Measurements from ENCODE around the gene ATP11A.

DNA sequence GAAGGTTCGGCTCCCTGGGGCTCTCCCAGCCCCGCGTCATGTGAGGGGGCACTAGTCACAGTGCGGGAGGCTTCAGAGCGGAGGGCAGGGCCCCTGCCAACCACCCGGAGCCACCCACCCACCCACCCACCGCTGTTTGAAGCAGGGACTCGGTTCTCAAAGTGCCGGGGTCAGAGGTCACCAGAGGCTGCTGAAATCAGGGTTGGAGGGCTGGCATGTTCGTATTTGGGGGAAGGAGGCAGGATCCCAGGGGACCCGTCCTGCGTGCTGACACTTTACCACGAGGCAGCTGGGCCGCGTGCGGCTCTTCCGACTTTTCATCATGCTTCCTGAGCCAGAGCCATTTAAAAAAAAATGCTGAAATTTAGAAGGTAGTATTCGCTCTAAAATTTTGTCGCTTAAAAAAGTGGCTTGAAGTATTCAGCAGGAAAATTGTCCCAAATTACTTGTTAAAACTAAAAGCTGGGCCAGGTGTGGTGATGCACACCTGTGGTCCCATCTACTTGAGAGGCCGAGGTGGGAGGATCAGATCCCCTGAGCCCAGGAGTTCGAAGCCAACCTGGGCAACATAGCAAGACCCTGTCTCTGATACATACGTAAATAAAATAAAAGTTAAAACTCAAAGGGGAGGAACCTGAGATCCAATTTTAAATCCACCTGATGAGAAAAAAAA lies 21.2 kb downstream of the ATP11A start:
- TF ChIP-seq POLR2AphosphoS5 (IDR thresholded peaks at IDR 0.05): no peak
- TF ChIP-seq, protein P1, sequence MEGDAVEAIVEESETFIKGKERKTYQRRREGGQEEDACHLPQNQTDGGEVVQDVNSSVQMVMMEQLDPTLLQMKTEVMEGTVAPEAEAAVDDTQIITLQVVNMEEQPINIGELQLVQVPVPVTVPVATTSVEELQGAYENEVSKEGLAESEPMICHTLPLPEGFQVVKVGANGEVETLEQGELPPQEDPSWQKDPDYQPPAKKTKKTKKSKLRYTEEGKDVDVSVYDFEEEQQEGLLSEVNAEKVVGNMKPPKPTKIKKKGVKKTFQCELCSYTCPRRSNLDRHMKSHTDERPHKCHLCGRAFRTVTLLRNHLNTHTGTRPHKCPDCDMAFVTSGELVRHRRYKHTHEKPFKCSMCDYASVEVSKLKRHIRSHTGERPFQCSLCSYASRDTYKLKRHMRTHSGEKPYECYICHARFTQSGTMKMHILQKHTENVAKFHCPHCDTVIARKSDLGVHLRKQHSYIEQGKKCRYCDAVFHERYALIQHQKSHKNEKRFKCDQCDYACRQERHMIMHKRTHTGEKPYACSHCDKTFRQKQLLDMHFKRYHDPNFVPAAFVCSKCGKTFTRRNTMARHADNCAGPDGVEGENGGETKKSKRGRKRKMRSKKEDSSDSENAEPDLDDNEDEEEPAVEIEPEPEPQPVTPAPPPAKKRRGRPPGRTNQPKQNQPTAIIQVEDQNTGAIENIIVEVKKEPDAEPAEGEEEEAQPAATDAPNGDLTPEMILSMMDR (IDR thresholded peaks at IDR 0.05): no peak

Measured in sigmoid colon (tissue), 4 donors.